ENCODE data around the gene CRTC1.
A peak's percentile ranks its signal among the peaks of the same experiment; 100 is the strongest.

The CRTC1 gene

GRCh38 chr19:18683109-18683957 lies at the start of gene CRTC1:
TSS of gene CRTC1 (plus strand) at chr19:18683680. CDS start at chr19:18683703, 23 bp downstream.
- no peak for DNase-seq

GRCh38 chr19:18634612-18635297 lies 48.7 kb upstream of the CRTC1 start:
- no peak for DNase-seq

- no peak for DNase-seq
Measured at GRCh38 chr19:18635831-18636182, 47.7 kb upstream of the CRTC1 start.

- peak; percentile 64 to 93 for DNase-seq
Measured at GRCh38 chr19:18636183-18636968, 47.1 kb upstream of the CRTC1 start.

GRCh38 chr19:18636969-18637629 lies 46.4 kb upstream of the CRTC1 start, which contains the start of gene KLHL26:
TSS of gene KLHL26 (plus strand) at chr19:18637028. CDS start at chr19:18637055, 27 bp downstream.
- DNase-seq = no peak

DNA sequence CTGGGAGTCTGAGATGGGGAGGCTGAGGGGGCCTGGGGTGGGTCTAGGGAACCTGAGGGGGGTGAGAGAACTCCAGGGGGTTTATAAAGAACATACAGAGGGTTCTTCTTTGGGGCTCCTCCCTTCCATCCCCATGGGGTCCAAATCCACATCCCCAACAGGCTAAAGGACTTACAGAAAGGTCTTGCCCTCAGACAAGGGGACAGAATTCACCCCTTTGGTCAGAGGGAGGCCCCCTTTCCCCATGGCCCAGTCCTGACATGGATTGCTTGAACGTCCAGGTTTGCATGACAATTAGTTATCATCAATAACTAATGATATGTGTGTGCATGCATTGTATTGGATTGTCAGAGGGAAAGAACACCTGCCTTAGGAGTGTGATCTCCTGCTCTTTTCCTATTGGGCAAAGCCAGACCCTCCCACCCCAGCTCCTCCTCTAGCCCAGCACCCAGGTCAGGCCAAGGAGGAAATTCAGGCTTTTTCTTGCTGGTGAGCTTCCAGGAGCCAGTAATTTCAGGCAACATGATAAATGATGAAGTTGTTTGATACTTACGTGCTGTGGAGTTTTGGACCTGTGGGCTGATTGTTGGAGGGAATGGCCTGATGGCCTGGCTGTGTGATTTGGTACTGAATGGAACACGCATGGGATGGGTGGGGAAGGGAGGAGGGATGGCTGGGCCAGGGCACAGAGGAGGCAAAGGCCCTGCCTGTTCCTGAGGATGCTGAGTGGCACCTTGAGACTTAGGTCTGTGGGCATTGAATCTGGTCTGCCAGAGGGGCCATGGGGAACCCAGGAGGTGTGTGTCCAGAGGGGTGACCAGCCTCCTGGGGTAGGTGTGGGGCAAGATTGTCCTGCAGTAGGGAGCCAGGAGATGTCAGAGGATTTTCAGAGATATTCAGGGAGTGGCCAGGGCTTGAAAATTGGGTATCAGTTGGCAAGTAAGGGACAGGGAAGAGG lies 45.5 kb upstream of the CRTC1 start:
- DNase-seq = no peak

- no peak for DNase-seq
Measured at GRCh38 chr19:18639706-18640243, 43.7 kb upstream of the CRTC1 start.

DNA sequence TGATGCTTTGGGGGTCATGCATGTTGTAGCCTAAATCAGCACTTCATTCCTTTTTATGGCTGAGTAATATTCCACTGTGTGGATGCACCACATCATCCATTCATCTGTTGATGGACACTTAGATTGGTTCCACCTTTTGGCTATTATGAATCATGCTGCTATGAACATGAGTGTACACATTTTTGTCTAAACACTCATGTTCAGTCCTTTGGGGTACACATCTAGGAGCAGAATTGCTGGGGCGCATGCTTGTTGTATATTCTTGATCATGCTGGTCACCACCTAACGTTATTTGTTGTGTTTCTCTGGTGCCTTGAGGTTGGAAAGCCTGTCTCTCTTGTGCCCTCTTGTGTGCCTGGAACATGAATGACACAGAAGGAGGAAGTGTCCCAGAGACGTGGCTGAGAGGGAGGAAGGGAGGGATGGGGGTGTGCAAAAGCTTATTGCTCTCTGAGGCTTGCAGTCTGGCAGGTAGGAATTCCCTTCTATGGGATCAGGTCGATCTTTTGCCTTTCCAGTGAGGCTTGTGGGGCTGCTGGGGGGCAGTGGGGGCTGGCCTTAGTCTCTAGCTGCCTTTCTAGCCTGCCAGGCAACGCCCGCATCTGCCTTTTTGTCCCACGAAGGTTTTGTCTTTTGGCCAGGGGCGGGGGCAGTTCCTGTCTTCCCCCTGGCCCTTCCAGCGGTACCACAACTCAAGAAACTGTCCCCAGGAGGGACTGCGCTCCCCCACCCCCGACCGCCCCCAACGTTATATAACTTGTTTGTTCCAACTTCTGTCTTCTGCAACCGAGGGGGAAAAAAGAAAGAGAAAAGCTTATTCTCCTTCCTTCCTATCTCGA lies 39.1 kb upstream of the CRTC1 start:
- DNase-seq = no peak

GRCh38 chr19:18645035-18645511 lies 38.4 kb upstream of the CRTC1 start:
- DNase-seq = no peak

DNA sequence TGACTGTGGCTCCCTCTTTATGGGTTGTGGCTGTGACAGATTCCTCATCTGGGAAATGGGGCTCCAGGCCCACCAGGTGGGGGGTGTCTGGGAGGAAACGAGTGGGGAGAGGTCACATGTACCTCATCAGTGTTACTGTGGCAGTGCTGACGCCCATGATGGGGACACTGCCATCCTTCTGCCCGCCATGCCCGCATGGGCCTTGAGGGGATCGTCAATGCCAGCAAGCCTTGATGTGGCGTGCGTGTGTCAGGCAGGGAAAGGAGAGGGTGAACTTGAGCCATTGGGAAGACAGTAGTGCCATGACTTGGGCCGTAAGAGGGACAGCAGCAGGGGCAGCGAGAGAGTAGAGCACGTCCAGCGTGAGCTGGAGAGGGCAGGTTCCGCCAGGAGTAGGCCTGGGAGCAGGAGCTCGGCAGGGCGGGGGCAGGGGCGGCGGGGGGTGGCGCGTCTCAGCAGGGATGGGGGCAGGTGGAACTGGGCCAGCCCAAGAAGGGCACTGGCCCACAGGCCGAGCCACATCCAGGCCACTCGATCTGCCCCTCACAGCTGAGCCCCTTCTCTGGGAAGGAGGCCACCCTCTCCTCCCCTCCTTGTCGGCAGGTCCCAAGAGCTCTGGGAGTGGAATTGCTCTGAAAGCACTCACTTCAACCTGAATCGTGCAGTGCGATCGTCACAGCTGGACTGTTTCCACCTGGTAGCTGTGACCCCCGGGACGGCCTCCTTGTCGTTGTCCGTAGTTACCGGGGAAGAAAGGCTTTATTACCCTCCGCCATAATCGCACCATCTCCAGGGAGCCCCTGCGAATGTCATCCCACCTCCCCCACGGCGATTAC lies 36.7 kb upstream of the CRTC1 start:
- no peak for DNase-seq

DNA sequence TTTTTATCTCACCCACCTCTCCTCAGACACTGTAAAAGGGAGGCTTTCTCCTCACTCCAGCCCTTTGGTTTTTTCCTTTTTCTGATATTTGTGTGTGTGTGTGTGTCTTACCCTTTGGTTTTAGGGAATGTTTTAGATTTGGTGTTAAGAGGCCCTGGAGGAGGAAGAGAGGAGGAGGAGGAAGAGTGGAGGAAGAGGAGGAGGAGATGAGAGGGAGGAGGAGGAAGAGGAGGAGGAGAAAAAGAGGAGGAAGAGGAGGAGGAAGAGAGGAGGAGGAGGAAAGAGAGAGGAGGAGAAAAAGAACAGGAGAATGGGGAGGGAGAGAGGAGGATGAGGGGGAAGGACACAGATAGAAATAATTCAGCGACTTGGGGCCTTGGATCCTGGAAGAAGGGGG lies 36.1 kb upstream of the CRTC1 start:
- no peak for DNase-seq

DNA sequence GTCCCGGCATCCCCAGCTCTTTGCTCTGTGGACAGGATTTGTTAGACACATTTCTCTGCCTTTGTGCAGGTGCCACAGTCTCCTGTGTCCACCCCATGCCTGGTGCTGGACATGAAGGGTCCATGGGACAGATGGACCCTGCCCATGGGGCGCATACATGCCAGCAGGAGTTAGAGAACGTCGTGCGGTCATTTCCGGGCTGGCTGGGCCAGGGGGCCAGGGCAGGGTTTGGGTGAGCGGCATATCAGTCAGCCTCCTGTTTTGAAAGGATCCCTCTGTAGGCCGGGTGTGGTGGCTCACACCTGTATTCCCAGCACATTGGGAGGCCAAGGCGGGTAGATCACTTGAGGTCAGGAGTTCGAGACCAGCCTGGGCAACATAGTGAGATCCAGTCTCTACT lies 35.7 kb upstream of the CRTC1 start:
- DNase-seq = no peak

DNA sequence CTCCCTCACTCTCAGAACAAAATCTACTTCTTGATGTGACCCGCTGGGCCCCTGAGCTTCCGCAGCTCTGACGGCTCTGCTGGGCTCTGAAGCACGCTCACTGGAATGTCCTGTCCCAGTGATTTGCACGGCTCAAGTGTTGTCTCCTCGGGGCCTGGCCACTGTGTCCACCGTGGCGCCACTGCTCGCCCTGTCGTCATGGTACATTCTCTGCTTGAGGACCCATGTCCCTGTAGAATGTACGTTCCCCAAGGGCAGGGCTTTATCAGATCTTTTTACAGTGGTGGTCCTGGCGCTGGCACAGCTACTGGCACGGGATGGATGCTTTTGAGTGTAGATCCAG lies 34.5 kb upstream of the CRTC1 start:
- DNase-seq = no peak

DNA sequence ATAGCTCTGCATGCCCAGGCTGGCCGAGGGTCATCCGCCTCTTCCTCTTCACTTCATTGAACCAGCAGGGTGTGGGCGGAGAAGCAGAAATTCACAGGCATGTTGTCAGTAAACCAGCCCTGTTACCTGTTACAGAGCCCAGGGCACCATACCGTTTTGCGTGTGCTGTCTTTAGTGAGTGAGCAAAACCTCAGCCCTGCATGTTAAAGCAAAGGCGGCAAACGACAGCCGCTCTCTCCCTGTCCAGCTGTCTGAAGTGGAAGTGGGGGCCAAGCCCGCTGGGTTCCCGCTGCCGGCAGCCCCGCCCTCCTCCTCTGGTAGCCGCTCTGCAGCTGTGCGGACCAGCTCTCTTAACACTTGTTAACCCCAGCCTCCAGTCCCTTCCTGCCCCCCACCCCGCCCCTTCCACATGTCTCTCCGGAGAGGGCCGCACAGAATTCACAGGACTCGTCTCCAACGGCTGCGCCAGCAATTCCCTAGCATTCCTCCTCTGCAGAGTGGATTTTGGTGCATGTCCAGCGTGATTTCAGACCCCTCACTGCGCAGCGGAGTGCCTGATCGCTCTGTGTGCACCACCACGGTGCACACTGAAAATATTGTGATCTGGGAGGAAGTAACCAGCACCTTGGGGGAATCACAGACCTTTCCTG lies 34.0 kb upstream of the CRTC1 start:
- no peak for DNase-seq

GRCh38 chr19:18650021-18650390 lies 33.5 kb upstream of the CRTC1 start:
- no peak for DNase-seq

DNA sequence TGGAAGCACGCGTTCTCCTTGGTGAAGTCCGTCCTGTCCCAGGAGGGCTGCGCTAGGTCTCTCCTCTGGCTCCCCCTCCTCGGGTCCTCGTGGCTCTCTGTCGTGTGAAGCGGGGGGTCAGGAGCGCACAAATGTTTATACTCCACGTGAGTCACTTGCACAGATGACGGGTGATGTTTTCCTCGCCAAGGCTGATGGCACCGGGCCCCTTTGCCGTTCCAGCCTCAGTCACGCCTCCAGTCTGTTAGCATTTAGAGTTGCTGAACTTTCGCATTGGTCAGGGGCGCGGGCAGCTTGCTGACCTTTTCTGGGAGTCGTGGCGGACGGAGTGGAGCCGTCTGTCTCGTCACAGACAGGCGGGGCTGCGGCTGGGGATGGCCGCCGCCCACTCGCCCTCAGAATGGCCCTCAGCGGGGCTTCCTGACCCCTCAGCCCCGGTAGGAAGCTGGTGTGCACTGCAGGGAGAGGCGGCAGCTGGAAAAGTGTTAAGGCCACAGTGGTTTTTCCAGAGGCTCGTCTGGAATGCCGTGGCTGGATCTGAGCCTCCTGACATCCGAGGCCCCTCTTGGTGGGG lies 32.9 kb upstream of the CRTC1 start:
- DNase-seq = no peak

DNA sequence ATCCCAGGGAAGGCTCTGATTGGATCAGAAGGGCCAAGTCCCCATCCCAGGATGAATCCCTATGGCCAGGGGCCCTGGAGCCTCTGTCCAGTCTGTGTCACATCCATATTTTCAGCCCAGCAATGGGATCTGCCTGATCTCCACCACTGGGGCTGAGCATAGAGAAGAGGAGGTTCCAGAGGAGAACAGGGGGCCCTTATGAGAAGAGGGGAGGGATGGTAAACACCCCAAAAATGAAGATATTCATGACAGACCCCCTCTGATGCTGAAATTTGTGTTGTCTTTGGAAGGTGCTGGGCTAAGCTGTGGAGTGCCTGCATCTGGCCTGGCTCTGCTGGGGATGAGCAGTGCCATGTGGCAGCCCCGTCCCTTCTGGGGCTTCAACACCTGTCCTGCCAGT lies 32.2 kb upstream of the CRTC1 start:
- no peak for DNase-seq

GRCh38 chr19:18651733-18652132 lies 31.7 kb upstream of the CRTC1 start:
- DNase-seq = no peak

DNA sequence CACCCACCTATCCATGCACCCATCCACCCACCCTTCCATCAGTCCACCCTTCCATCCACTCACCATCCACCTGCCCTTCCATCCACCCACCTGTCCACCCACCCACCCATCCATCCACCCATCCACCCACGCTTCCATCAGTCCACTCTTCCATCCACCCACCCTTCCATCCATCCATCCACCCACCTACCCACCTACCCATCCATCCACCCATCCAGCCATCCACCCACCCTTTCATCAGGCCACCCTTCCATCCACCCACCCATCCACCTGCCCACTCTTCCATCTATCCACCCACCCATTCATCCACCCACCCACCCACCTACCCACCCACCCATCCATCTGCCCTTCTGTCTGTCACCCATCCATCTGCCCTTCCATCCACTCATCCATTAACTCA lies 29.6 kb upstream of the CRTC1 start:
- no peak for DNase-seq

Data from cerebellar nuclear complex (tissue), 1 donor.